Measurements from ENCODE around the gene PIP5K1B.

Gene PIP5K1B

DNA sequence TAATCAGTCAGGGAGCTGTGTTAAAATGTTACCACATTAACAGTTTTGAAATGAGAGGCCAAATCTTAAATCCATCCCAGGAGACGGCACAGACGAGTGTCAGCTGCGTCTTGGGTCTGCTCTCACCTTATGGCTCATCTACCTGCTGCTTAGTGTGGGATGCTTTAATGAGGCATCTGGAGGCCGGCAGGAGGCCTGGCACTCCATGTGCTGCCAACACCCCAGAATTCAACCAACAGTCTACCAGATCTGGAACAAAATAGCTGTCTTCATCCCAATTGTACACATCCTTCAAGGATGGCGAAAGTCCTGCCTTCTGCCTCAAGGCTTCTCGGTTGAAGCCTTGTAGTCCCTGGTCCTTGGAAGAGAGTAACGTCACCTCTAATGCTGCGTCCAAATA, 296.9 kb downstream of the PIP5K1B start:
- DNase-seq, result no peak

DNA sequence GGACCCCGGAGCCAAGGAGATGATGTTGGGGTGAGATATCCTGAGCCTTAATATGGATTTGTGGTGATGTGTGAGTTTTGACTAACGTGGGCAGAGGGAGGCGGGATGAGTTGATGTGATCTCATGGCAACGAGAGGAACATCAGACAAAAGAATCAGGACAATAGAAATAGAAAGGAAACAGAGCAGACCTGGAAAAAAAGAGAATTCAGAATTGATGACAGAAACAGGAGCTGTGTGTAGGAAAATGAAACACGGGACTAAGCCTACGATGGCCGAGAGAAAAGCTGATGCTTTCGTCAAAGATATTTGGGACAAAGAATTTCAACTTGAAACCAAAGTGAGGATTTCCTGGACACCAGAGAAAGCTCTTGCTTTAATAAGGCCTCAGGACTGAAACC, 298.0 kb downstream of the PIP5K1B start:
- no peak for DNase-seq

- no peak for DNase-seq
Measured at GRCh38 chr9:69004836-69005235, 299.8 kb downstream of the PIP5K1B start.

- no peak for DNase-seq
Measured at GRCh38 chr9:69009708-69010107, 304.7 kb downstream of the PIP5K1B start.

GRCh38 chr9:69012696-69013381, 307.8 kb downstream of the PIP5K1B start:
- no peak for DNase-seq

- no peak for DNase-seq
Measured at GRCh38 chr9:69013382-69013727, 308.3 kb downstream of the PIP5K1B start.

DNA sequence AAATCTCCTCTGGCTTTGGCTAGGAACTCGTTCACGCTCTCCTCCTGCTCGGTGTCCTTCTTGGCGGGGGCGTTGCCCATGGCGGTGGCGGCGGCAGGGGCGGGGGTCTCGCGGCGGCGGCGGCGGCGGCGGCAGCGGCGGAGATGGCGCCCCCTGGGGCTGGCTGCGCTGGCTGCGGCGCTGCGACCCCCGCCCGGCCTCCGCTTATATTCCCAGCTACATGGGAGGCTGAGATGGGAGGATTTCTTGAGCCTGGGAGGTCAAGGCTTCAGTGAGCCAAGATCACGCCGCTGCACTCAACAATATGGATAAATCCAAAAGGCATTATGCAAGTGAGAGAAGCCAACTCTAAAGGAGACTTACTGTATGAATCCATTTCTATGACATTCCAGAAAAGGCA, 309.0 kb downstream of the PIP5K1B start, which contains the start of gene PRKACG:
Gene PRKACG, minus strand, starts transcription at position 101 of the 400 bp plus-strand sequence. Its CDS starts 21 bp downstream, at position 80.
- DNase-seq, result no peak

DNA sequence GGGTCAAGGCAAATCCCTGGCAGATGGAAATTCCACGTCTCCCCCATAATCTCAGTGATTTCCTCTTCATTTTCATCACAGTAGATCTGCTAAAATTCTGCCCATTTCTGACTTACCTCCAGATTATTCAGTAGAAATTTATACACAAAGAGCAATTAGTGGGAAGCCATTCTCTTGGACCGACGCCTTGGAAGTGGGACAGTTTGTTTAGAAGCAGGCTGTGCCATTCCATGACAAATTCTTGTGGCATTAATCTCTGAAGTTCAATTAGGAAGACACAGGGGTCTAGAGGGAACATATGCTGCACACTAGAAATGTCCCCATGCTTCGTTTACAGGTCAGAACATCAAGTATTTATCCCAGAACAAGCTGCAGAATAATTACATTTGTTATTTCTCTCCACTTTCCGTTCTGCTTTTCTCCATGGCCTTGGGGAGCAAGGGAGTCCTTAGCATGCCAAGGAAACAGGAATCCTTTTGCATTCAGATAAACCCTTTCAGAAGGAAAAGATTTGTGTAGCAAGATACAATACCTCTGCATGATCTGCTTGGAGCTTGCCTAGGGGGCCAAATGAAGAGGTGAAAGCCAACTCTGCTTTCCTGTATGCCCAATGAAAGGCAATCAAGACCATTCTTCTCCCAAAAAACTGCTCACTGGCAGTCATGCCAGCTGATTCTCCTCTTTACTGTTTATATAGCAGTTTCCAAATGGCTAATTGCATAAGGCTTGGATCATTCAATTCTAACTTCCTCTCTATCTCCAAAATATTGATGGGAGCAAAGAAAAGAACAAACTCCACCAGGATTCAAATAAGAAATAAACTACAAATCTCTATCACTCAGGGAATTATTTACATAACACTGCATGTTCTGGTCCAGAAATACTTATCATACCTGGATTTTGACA, 311.4 kb downstream of the PIP5K1B start:
- no peak for DNase-seq

DNA sequence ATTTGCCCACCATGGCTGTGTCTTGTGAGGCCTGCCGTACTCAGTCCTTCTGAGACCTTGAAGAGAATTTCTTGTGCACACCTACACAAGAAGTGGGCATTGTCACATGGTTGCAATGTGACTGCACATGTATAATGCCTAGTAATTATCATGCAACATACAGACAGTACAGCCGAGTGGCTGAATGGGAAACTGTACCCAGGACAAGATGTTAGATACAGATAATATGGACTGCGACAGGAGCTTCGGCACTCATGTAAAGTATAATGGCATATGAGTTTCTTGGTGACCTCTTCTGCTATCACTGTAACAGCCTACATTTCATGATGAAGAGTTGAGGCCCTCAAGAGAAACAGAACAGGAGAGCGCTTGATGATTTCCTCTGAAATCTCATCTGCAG, 313.7 kb downstream of the PIP5K1B start:
- no peak for DNase-seq

GRCh38 chr9:69019808-69020207, 314.8 kb downstream of the PIP5K1B start:
- no peak for DNase-seq

- no peak for DNase-seq
Measured at GRCh38 chr9:69020301-69021145, 315.5 kb downstream of the PIP5K1B start.

GRCh38 chr9:69023650-69024049, 318.6 kb downstream of the PIP5K1B start:
- no peak for DNase-seq

DNA sequence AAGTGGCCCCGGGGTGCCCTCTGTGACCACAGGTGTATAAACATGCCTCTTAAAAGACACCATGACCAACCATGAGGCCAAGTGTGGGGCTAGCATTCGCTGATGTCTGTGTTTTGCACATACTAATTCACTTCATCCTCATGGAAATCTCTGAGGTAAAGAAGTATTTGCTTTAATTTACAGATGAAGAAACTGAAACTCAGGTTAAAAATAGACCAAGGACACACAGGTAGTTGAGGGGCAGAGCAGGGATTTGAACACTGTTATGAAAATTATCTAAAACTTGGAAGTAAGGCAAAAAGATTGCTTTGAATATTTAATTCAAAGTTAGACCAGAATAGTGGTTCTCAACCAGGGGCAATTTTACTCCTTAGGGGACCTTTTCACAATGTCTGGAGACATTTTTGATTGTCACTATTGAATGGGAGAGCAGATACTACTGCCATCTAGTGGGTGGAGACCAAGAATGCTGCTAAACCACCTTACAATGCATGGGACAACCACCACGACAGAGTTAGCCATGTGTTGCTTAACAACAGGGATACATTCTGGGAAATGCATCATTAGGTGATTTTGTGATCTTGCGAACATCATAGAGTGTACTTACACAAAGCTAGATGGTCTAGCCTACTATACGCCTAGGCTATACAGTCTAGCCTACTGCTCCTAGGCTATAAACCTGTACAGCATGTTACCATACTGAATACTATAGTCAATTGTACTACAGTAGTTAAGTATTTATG, 322.5 kb downstream of the PIP5K1B start:
- no peak for DNase-seq

- DNase-seq, result no peak
Measured at GRCh38 chr9:69028754-69029153, 323.7 kb downstream of the PIP5K1B start.

DNA sequence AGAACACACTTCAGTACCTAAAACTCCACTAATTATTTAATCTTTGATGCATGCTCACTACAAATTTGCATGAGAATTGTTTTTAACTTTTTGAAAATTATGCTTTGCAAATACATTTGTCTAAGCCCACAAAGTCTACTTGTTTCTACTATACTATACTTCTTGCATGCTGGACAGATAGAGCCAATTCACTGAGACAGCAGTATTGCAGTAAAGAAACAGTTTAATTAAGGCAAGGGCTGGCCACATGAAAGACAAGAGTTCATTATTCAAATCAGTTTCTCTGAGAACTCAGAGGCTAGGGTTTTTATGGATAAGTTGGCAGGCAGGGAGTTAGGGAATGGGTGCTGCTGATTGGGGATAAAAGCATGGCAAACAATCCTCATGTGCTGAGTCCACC, 324.5 kb downstream of the PIP5K1B start:
- DNase-seq, result no peak

DNA sequence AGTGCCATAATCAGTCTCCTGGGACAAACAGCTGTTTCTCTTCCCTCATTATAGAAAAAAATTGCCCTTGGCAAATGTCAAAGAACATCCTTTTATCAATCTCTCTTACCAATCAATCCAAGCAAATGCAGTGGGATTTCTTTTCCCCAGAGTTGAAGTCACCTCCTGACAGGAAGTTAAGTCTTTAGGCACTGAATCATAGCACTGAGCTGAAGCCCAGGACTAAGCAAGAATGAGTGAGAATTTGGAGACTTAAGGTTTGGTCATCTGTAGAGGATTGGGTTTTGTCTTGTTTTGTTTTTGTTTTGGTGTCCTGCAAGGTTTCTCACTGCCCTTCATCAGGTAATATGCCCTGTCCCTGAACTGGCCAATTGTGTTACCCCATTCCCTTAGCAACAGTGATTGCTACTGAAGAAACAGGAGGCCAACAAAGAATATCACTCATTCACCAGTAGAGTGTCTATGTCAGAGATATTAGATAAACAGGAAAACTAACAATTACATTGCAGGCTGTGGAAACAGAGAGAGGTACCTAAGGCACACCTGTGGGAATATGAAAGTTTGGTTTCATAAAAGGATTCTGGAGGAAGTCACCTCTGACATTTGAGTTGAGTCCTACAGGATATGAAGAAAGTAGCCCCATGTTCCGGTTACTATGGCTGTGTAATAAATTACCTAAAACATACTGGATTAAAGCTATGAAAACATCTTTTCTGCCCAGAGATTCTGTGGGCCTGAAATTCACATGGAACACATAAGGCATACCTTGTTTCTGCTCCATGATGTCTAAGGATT, 326.0 kb downstream of the PIP5K1B start:
- DNase-seq, result no peak

DNA sequence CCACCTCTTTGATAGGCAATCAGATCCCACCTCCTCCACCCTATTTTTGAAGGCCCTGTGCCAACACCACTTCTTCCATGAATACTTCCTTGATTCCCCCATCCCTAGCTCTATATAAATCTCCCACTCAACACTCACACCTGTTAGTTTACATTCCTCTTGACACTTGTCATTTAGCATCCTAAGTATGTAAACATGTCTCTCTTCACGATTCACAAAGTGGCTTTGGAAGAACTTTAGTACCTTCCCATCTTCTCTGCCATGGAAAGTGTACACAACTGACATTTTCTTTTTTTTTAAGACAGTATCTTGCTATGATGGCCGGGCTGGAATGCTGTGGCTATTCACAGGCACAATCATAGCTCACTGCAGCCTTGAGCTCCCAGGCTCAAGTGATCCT, 329.0 kb downstream of the PIP5K1B start:
- DNase-seq, result no peak

GRCh38 chr9:69035438-69036308, 330.6 kb downstream of the PIP5K1B start, which contains the start of gene FXN:
FXN (plus strand) TSS chr9:69035752; CDS start chr9:69035783, 31 bp downstream.
- DNase-seq, result no peak

DNA sequence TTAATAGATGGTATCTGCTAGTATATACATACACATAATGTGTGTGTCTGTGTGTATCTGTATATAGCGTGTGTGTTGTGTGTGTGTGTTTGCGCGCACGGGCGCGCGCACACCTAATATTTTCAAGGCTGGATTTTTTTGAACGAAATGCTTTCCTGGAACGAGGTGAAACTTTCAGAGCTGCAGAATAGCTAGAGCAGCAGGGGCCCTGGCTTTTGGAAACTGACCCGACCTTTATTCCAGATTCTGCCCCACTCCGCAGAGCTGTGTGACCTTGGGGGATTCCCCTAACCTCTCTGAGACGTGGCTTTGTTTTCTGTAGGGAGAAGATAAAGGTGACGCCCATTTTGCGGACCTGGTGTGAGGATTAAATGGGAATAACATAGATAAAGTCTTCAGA, 331.3 kb downstream of the PIP5K1B start:
- no peak for DNase-seq

- no peak for DNase-seq
Measured at GRCh38 chr9:69036799-69037198, 331.8 kb downstream of the PIP5K1B start.

- DNase-seq, result no peak
Measured at GRCh38 chr9:69040646-69041045, 335.6 kb downstream of the PIP5K1B start.
